LNCAP (cell line): ENCODE data around the gene CNGA1.

ENCODE experiments used
- CTCF ChIP-seq: fragments of 450-650 bp; IDR thresholded peaks from 2 replicates; pipeline ENCODE4 v1.5.1; 2017; ENCODE audit warnings: mild to moderate bottlenecking

The CNGA1 gene

GRCh38 chr4:48015216-48015615, 1.3 kb downstream of the CNGA1 start:
- TF ChIP-seq CTCF: no peak

DNA sequence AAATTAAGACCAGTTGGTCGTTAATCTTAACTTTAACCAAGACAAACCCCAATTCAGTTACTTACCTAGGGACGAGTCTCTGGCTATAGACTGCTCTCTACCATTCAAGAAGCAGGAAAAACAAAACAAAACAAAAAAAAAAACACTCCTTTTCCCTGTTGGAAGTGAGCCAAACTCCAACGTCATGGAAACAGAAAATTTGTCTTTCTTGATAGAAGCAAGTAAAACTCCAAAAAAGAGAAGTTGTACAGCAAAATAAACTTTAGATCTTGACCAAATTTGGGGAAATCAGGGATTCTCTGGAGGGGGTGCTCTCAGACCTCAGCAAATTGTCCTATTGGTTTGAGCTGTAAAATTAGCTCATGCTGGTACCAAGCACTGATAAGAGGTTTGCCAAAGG, 3.7 kb downstream of the CNGA1 start:
- no peak for TF ChIP-seq CTCF

- TF ChIP-seq CTCF: no peak
Measured at GRCh38 chr4:48011722-48012121, 4.8 kb downstream of the CNGA1 start.

GRCh38 chr4:48008021-48008596, 8.4 kb downstream of the CNGA1 start:
- no peak for TF ChIP-seq CTCF

DNA sequence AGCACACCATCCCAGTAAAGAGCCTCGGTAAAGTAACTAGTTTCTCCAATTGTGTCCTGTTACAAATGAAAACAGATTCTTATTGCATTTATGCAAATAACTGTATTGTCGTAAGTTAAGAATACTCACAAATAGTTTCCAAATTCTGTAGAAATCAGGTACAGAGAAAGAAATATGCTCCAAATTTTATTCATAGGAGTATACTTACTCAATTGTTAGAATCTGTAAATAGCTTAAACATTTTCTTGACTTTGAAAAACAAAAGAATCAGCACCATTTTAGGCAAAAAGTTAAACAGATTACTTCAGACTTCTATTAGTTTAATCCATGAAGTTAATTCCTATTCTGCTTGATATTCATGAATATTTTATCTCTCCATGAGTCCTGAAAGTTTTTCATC, 10.7 kb downstream of the CNGA1 start:
- TF ChIP-seq CTCF: no peak

DNA sequence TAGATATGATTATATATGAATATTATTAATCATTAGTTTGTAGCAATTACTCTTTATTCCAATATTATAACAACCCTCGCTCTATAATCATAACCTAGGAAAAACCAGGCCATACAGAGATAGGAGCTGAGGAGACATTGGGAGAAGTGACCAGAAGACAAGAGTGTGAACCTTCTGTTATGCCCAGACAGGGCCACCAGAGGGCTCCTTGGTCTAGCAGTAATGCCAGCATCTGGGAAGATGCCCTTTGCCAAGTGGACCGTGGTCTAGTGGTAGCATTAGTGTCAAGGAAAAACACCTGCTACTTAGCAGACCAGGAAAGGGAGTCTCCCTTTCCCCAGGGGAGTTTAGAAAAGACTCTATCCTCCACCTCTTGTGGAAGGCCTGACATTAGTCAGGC, 12.9 kb downstream of the CNGA1 start:
- peak; percentile 43; the same call in 1 of the 2 replicates for TF ChIP-seq CTCF

GRCh38 chr4:48002267-48002666, 14.2 kb downstream of the CNGA1 start:
- no peak for TF ChIP-seq CTCF

DNA sequence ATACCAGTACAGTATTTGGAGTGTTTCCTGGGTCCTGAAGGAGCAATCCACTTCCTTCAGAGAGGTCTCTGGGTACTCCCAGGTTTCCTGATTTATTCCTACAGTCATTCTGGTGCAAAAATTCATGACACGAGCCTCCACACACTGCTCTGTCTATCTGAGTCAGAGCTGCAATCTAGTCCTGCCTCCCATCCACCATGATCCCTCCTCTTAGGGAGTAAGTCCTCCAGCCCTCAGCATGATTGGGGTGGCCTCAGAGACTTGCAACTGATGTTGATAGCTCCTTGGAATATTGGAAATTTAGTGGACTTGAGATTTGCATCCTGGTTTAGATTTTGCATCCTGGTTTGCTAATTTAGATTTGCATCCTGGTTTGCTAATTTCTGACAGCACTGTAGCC, 20.5 kb downstream of the CNGA1 start:
- no peak for TF ChIP-seq CTCF
